Endometrial microvascular endothelial cells (primary cell): Measurements from ENCODE around the gene LTBP1. TPM values are rescaled to one million over a fixed set of nuclear protein-coding genes. Genes with fewer than 3 reads are reported as not detected.

ENCODE experiments used
- in situ Hi-C: cut with HindIII; loops from 2 replicates; pipeline ENCODE4 v1.10.0; 2017; ENCODE audit warnings: low sequenced_read_pairs, low pct_unique_long_range_greater_than_20kb; ENCODE audit errors: inconsistent ontology term
- total RNA-seq: library from RNA; depleted of rRNA; stranded (reverse); fragments of >200 nt; gene quantifications from one replicate; pipeline ENCODE4 v1.2.3, GENCODE V29; 2015; ENCODE audit errors: inconsistent ontology term

The LTBP1 gene
- total RNA-seq, 1 donor from 2014 or later: 146 TPM

- in situ Hi-C loops: no loop called here
Measured at GRCh38 chr2:33202641-33203522, 256.1 kb downstream of the LTBP1 start.

- in situ Hi-C loops: no loop called here
Measured at GRCh38 chr2:33204945-33205344, 258.2 kb downstream of the LTBP1 start.

GRCh38 chr2:33205693-33206434 lies 259.1 kb downstream of the LTBP1 start:
- in situ Hi-C loops: no loop called here

GRCh38 chr2:33207151-33207740 lies 260.5 kb downstream of the LTBP1 start:
- in situ Hi-C loops: no loop called here

- in situ Hi-C loops: no loop called here
Measured at GRCh38 chr2:33208400-33208799, 261.6 kb downstream of the LTBP1 start.

- in situ Hi-C loops: no loop called here
Measured at GRCh38 chr2:33209976-33210375, 263.2 kb downstream of the LTBP1 start.

- in situ Hi-C loops: no loop called here
Measured at GRCh38 chr2:33210626-33211025, 263.9 kb downstream of the LTBP1 start.

GRCh38 chr2:33212151-33212550 lies 265.4 kb downstream of the LTBP1 start:
- in situ Hi-C loops: no loop called here

- in situ Hi-C loops: no loop called here
Measured at GRCh38 chr2:33213244-33213643, 266.5 kb downstream of the LTBP1 start.

GRCh38 chr2:33213648-33214047 lies 266.9 kb downstream of the LTBP1 start:
- in situ Hi-C loops: no loop called here

- in situ Hi-C loops: no loop called here
Measured at GRCh38 chr2:33214436-33214835, 267.7 kb downstream of the LTBP1 start.

- in situ Hi-C loops: no loop called here
Measured at GRCh38 chr2:33214857-33215256, 268.1 kb downstream of the LTBP1 start.

- in situ Hi-C loops: no loop called here
Measured at GRCh38 chr2:33215299-33215698, 268.5 kb downstream of the LTBP1 start.

GRCh38 chr2:33215983-33216382 lies 269.2 kb downstream of the LTBP1 start:
- in situ Hi-C loops: no loop called here

GRCh38 chr2:33216508-33217182 lies 269.9 kb downstream of the LTBP1 start:
- in situ Hi-C loops: no loop called here

- in situ Hi-C loops: no loop called here
Measured at GRCh38 chr2:33217406-33217805, 270.7 kb downstream of the LTBP1 start.

- in situ Hi-C loops: no loop called here
Measured at GRCh38 chr2:33219114-33219513, 272.4 kb downstream of the LTBP1 start.

GRCh38 chr2:33219850-33220275 lies 273.1 kb downstream of the LTBP1 start:
- in situ Hi-C loops: no loop called here

GRCh38 chr2:33220533-33220932 lies 273.8 kb downstream of the LTBP1 start:
- in situ Hi-C loops: no loop called here
